ENCODE data around the gene CACNB1. TPM values are rescaled to one million over a fixed set of nuclear protein-coding genes. Genes with fewer than 3 reads are reported as not detected.

The CACNB1 gene
- total and polyA plus RNA-seq, 2 of the 13 experiments (the other 11 are each of a cell fraction or from before 2014, with no cell fraction given): 0.75 to 1.5 TPM

DNA sequence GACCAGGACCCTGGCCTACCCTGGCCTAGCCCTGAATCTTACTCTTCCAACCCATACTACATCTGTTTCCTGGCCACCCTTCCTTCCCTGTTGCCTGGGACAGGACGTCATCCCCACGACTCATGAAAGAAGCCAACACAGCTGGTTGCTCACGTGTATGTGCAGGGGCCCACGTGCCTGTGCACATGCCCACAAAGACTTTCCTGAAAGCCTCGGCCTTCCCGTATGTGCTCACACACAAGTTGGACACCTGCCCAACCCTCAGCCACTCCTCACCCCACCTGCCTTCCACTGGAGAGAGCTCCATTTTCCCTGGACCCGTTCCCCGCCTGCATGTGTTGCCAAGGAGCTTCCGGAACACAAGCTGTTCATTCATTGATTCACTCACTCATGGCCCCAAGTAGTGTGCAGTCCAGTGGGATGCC, 53.0 kb downstream of the CACNB1 start:
- WGBS (ENCODE audit: low lambda C conversion rate): 22% methylated on average over 9 of the region's 9 CpGs
- no TSS peak for BruUV-seq (replicated peaks)
- peak; percentile 18 for ATAC-seq

More for the DNA sequence above, 53.0 kb downstream of the CACNB1 start:
- Histone ChIP-seq H4K20me1 (ENCODE audit: insufficient read depth, low read length) (no peaks in the 10 kb centered on the region), H3K36me3 (replicated peaks in 1 of 2; ENCODE audit: control insufficient read depth in 1 of 2, insufficient read depth in 2 of 2, low read length in 2 of 2) (no peaks in the 10 kb centered on the region), H3K4me2 (ENCODE audit: low read depth, low read length) (no peak overlapping the region), H3K27ac (ENCODE audit: extremely low read length, insufficient read depth, low read length) (no peak overlapping the region), H3K9me3 (ENCODE audit: low read length) (no peaks in the 10 kb centered on the region), H3K79me2 (ENCODE audit: insufficient read depth, low read length) (no peaks in the 10 kb centered on the region), H3K4me3 (replicated peaks in 1 of 3; ENCODE audit: insufficient read depth in 1 of 3, low read depth in 2 of 3, low read length in 3 of 3) (no peak overlapping the region), H3K27me3 (ENCODE audit: control insufficient read depth in 1 of 2, insufficient read depth in 2 of 2, low read length in 2 of 2) (peaks cover 5 to 48% of the 10 kb centered on the region in 2 experiments; a peak in 4 of 5 replicates), H3K4me1 (ENCODE audit: insufficient read depth, low read length) (no peaks in the 10 kb centered on the region), H3K9ac (ENCODE audit: insufficient read depth, low read depth, low read length) (no peak overlapping the region), H2AFZ (ENCODE audit: low read length) (no peak overlapping the region)
- no peak for FAIRE-seq
- ChIA-PET POLR2A (interaction anchor here (0.9 kb wide), 1 partner anchor 9 kb away, joined by 3 read pairs; no protein-coding TSS in a partner anchor), CTCF (ENCODE audit: low intra/inter-chr PET ratio, low total read pairs) (no interaction called here)
- intact Hi-C loops (cut with micrococcal nuclease; ENCODE audit: unreplicated experiment) (no loop called here), in situ Hi-C loops (cut with HindIII; ENCODE audit: extremely low pct_ligation_motif_present, low pct_unique_long_range_greater_than_20kb) (no loop called here)
- peak; percentile 85 for TF ChIP-seq BHLHE40 (IDR thresholded peaks at IDR 0.05; ENCODE audit: low read length)
- TF ChIP-seq, protein P1, sequence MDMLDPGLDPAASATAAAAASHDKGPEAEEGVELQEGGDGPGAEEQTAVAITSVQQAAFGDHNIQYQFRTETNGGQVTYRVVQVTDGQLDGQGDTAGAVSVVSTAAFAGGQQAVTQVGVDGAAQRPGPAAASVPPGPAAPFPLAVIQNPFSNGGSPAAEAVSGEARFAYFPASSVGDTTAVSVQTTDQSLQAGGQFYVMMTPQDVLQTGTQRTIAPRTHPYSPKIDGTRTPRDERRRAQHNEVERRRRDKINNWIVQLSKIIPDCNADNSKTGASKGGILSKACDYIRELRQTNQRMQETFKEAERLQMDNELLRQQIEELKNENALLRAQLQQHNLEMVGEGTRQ (IDR thresholded peaks at IDR 0.05; ENCODE audit: low read depth, low read length): 0 out of 2 replicates have a peak, but pooled peaks have one; percentile 13
- TF ChIP-seq, protein P1 (CRISPR knock-in tag; IDR thresholded peaks at IDR 0.05; ENCODE audit: borderline replicate concordance): no peak
- no peak for TF ChIP-seq ZNF329 (CRISPR knock-in tag; IDR thresholded peaks at IDR 0.05; ENCODE audit: low read depth)
- TF ChIP-seq, protein P2, sequence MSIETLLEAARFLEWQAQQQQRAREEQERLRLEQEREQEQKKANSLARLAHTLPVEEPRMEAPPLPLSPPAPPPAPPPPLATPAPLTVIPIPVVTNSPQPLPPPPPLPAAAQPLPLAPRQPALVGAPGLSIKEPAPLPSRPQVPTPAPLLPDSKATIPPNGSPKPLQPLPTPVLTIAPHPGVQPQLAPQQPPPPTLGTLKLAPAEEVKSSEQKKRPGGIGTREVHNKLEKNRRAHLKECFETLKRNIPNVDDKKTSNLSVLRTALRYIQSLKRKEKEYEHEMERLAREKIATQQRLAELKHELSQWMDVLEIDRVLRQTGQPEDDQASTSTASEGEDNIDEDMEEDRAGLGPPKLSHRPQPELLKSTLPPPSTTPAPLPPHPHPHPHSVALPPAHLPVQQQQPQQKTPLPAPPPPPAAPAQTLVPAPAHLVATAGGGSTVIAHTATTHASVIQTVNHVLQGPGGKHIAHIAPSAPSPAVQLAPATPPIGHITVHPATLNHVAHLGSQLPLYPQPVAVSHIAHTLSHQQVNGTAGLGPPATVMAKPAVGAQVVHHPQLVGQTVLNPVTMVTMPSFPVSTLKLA (IDR thresholded peaks at IDR 0.05): peak; percentile 95
- no peak for DNase-seq (ENCODE audit: low spot score)
